ENCODE measurements around the gene FSIP1.

DNA sequence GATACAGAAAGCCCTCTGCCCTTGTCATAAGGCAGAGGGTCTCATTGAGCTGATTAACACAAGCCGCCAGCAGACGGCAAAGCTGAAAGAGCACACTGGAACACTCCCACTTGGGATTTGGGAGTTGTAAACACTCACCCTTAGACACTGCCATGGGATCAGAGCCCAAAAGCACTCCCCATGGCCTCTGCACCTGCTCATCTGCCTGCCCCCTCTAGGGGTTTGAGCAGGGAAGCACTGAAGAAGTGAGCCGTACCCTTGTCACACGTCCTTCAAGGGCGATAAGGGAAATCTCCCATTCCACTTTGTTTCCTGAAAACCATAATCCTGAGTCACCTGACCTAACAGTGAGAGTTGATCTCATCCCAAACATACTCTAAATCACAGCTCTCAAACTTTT, 14.7 kb downstream of the FSIP1 start:
- no peak for TF ChIP-seq POLR2AphosphoS5 (IDR thresholded peaks at IDR 0.05; ENCODE audit: low read depth, low read length)
- no peak for TF ChIP-seq POLR2A (IDR thresholded peaks at IDR 0.05; ENCODE audit: low read depth, low read length)
- no peak for TF ChIP-seq TAF1 (IDR thresholded peaks at IDR 0.05; ENCODE audit: low read depth, low read length)
- no peak for TF ChIP-seq POU2F2 (IDR thresholded peaks at IDR 0.05; ENCODE audit: low read depth, low read length)
